Upper lobe of left lung (tissue), 4 donors: ENCODE results near the gene MED31.

Source experiments
- EP300 ChIP-seq, 4 donors: sonication (generic); formaldehyde crosslinking; IDR thresholded peaks; one replicate each; pipeline ENCODE4 v1.5.1; 2017; ENCODE audit warnings: antibody characterized with exemption in 4 of 4, control low read depth in 2 of 4
- POLR2A ChIP-seq, 4 donors: fragments of 450-650 bp; IDR thresholded peaks; one replicate each; pipeline ENCODE4 v1.5.1; 2016 to 2017; ENCODE audit warnings: antibody characterized with exemption in 4 of 4, mild to moderate bottlenecking in 2 of 4
- TF ChIP-seq, protein P1 (sequence below), 6 experiments: fragments of 450-650 bp in 4 of 6; fragments of 200-600 bp in 2 of 6; sonication (generic) in 2 of 6; IDR thresholded peaks; one replicate each; pipeline ENCODE4 v1.5.1; 2016 to 2019; ENCODE audit warnings: antibody characterized with exemption in 6 of 6

DNA sequence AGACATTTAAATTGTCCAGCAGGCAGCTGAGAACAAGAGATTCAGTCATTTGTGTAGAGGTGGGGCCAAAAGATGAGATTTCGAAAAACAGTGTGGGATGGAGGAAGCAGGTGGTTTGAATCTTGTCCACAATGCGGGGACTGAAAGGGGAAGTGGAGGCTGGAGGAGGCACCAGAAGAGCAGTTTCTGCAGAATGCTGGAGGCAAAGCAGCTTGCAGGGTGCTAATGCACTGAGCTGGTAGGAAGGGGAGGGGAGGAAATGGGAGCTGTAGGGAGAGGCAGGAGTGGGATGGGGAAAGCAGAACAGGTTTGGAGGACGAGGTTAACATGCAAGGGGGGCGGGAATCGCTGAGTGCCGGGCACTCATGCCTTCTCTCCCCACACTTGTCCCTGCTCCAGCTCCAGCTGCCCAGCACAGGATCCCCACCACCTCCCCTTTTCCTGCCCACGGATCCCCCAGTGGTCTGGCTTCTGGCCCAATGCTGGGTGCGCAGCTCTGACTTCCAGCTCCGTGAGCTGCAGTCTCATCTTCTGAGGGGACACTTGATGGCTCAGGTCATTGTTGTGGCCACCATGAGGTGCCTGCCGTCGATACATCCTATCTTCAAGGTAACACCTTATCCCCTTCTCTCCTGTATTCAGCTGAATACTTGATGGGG lies 9.5 kb upstream of the MED31 start:
- TF ChIP-seq, protein P1, sequence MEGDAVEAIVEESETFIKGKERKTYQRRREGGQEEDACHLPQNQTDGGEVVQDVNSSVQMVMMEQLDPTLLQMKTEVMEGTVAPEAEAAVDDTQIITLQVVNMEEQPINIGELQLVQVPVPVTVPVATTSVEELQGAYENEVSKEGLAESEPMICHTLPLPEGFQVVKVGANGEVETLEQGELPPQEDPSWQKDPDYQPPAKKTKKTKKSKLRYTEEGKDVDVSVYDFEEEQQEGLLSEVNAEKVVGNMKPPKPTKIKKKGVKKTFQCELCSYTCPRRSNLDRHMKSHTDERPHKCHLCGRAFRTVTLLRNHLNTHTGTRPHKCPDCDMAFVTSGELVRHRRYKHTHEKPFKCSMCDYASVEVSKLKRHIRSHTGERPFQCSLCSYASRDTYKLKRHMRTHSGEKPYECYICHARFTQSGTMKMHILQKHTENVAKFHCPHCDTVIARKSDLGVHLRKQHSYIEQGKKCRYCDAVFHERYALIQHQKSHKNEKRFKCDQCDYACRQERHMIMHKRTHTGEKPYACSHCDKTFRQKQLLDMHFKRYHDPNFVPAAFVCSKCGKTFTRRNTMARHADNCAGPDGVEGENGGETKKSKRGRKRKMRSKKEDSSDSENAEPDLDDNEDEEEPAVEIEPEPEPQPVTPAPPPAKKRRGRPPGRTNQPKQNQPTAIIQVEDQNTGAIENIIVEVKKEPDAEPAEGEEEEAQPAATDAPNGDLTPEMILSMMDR (IDR thresholded peaks at IDR 0.05): no peak
- TF ChIP-seq POLR2A (IDR thresholded peaks at IDR 0.05): no peak
- TF ChIP-seq EP300 (IDR thresholded peaks at IDR 0.05): no peak
